Stimulated activated naive CD8-positive, alpha-beta T cell treated with anti-CD3 and anti-CD28 coated beads, Interleukin-15, Interleukin-2, amounts not matched to agents 100 ng/mL and 50 ng/mL, for 24 hours (primary cell): ENCODE data around the gene RPL38.

Experiments used
- H3K27ac Mint-ChIP-seq: one replicate; pipeline ENCODE4 v1.8.0; 2021; ENCODE audit warnings: mild to moderate bottlenecking, mixed read lengths
- H3K27me3 Mint-ChIP-seq: one replicate; pipeline ENCODE4 v1.8.0; 2021; ENCODE audit warnings: mixed read lengths
- H3K36me3 Mint-ChIP-seq: one replicate; pipeline ENCODE4 v1.8.0; 2021; ENCODE audit warnings: low read depth, mixed read lengths
- H3K4me1 Mint-ChIP-seq: one replicate; pipeline ENCODE4 v1.8.0; 2021; ENCODE audit warnings: low read depth, mixed read lengths
- H3K4me3 Mint-ChIP-seq: one replicate; pipeline ENCODE4 v1.8.0; 2021; ENCODE audit warnings: mild to moderate bottlenecking, mixed read lengths
- H3K9me3 Mint-ChIP-seq: one replicate; pipeline ENCODE4 v1.8.0; 2021; ENCODE audit warnings: mixed read lengths

RPL38 gene

DNA sequence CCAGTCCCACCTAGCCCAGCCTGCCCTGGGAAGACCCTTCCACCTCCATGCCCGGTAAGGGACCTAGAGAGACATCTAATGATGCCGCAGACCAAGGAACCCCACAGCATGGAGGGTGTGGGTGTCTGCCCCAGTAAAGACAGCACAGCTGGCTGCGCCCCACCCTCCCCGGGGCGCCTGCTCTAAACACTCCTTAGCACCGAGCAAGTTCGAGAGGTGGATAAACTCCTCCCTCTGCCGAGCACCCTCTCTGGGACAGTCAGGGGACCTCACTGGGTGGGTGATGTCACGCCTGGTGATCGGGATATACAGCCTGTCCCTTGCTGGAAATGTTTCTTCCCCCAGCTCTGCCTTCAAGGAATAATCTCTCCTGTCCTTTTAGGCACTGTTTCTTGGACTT, 53.8 kb downstream of the RPL38 start:
- H3K27ac Mint-ChIP-seq, result no peak overlapping the region
- H3K9me3 Mint-ChIP-seq, result no peaks in the 10 kb centered on the region

DNA sequence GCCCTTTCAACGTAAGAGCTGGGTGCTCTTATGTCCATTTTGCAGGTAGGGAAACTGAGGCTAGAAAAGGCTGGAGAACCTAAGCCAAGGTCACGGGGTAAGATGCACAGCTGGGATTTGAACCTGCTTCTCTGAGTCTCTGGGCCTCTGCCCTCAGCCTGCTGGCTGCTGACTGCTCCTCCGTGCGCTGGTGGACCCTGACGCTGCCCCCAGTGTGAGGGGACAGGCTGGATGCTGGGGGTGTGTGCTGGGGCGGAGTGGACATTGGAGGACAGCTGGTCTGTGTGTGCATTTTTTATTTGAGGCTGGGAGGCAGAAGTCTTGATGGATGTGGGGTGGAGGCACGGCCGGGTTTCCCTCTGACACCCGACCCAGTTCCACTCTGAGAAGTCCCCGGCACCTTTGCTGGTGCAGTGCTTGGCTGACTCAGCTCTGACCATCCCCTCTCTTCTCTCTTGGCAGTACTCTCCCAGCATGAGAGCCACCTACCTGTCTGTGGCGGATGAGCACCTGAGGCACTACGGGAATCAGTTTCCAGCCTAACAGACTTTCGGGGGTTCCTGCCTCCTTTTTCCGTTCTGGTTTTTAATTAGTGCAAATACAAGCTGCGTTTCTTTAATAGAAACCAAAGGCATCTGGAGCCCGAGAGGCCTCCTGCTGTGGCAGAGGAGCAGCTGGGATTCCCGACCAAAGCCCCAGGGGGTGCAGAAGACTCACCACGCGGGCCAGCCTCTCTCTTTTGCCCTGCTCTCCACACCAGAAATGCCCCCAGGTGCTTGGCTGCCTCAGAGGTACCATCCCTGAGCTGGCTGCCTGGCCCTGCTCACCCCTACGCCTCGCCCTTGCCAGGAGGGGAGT, 56.4 kb downstream of the RPL38 start:
- no peaks in the 10 kb centered on the region for H3K27me3 Mint-ChIP-seq
- no peaks in the 10 kb centered on the region for H3K9me3 Mint-ChIP-seq
- no peaks in the 10 kb centered on the region for H3K36me3 Mint-ChIP-seq
- no peak overlapping the region for H3K4me3 Mint-ChIP-seq
- no peak overlapping the region for H3K27ac Mint-ChIP-seq
- no peaks in the 10 kb centered on the region for H3K4me1 Mint-ChIP-seq

More for the DNA sequence above, 53.8 kb downstream of the RPL38 start:
- H3K36me3 Mint-ChIP-seq, result peaks cover 4% of the 10 kb centered on the region
- no peak overlapping the region for H3K4me3 Mint-ChIP-seq
- H3K27me3 Mint-ChIP-seq, result no peaks in the 10 kb centered on the region
- H3K4me1 Mint-ChIP-seq, result no peaks in the 10 kb centered on the region
